ENCODE measurements around the gene PRKCB. TPM values are rescaled to one million over a fixed set of nuclear protein-coding genes. Genes with fewer than 3 reads are reported as not detected.

The PRKCB gene
- total and polyA plus RNA-seq, 7 donors: 0.13 to 1.5 (median 0.83) TPM

- intact Hi-C loops (cut with DNase I): no loop called here
These were observed 165.9 kb downstream of the PRKCB start for GRCh38 chr16:24001710-24002109.

DNA sequence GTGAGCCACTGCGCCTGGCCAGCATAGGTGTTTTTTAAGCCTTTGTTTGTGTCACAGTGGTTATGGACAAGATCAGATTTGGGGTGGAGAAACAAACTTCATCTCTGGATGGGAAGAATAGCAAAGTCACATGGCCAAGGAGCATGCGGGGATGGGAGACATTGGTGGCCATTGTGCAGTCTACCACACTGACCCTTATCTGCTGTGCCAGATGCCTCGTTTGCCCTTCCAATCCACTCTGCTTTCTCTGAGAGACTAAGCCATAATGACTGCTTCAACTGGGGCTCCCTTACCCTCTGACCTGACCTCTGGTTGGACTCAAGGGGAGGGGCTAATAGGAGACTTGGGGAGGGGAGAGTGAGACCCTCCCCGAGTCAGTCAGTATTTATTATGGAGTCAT lies 166.8 kb downstream of the PRKCB start:
- 76 to 79% (median 78%) methylated on average over 4 of the region's 4 CpGs for whole genome bisulfite sequencing, 3 donors
- intact Hi-C loops (cut with DNase I): no loop called here
- no peaks in the 10 kb centered on the region for H3K4me1 ChIP-seq
- H3K27me3 ChIP-seq (ENCODE audit: insufficient read depth in 3 of 3, low read length in 2 of 3): peaks cover 0 to 5% (median 3%) of the 10 kb centered on the region in 3 donors
- H3K9me3 ChIP-seq: no peaks in the 10 kb centered on the region
- no peak overlapping the region for H3K4me3 ChIP-seq
- H3K27ac ChIP-seq: no peak overlapping the region
- DNase-seq (no peak), ATAC-seq (no peak)
- TF ChIP-seq, protein P1, sequence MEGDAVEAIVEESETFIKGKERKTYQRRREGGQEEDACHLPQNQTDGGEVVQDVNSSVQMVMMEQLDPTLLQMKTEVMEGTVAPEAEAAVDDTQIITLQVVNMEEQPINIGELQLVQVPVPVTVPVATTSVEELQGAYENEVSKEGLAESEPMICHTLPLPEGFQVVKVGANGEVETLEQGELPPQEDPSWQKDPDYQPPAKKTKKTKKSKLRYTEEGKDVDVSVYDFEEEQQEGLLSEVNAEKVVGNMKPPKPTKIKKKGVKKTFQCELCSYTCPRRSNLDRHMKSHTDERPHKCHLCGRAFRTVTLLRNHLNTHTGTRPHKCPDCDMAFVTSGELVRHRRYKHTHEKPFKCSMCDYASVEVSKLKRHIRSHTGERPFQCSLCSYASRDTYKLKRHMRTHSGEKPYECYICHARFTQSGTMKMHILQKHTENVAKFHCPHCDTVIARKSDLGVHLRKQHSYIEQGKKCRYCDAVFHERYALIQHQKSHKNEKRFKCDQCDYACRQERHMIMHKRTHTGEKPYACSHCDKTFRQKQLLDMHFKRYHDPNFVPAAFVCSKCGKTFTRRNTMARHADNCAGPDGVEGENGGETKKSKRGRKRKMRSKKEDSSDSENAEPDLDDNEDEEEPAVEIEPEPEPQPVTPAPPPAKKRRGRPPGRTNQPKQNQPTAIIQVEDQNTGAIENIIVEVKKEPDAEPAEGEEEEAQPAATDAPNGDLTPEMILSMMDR (IDR thresholded peaks at IDR 0.05): no peak
- H3K36me3 ChIP-seq (ENCODE audit: insufficient read depth in 1 of 2, low read depth in 1 of 2): no peaks in the 10 kb centered on the region

More at GRCh38 chr16:24001710-24002109, 165.9 kb downstream of the PRKCB start:
- no peak for ATAC-seq
- H3K4me3 ChIP-seq: no peak overlapping the region
- no peak for DNase-seq
- no peaks in the 10 kb centered on the region for H3K9me3 ChIP-seq
- no peaks in the 10 kb centered on the region for H3K4me1 ChIP-seq
- H3K27ac ChIP-seq: no peak overlapping the region
- WGBS, 3 donors: 72 to 82% (median 82%) methylated on average over 1 of the region's 1 CpG
- TF ChIP-seq, protein P1 (IDR thresholded peaks at IDR 0.05): no peak
- no peaks in the 10 kb centered on the region for H3K36me3 ChIP-seq (ENCODE audit: insufficient read depth in 1 of 2, low read depth in 1 of 2)
- peaks cover 0 to 5% (median 3%) of the 10 kb centered on the region in 3 donors for H3K27me3 ChIP-seq (ENCODE audit: insufficient read depth in 3 of 3, low read length in 2 of 3)

GRCh38 chr16:24005577-24005976 lies 169.8 kb downstream of the PRKCB start:
- H3K27ac ChIP-seq: no peak overlapping the region
- no peaks in the 10 kb centered on the region for H3K9me3 ChIP-seq
- ATAC-seq: no peak
- no peaks in the 10 kb centered on the region for H3K4me1 ChIP-seq
- TF ChIP-seq, protein P1 (IDR thresholded peaks at IDR 0.05): no peak
- no peaks in the 10 kb centered on the region for H3K36me3 ChIP-seq (ENCODE audit: insufficient read depth in 1 of 2, low read depth in 1 of 2)
- H3K4me3 ChIP-seq: no peak overlapping the region
- intact Hi-C loops (cut with DNase I): no loop called here
- peaks cover 0 to 5% (median 3%) of the 10 kb centered on the region in 3 donors for H3K27me3 ChIP-seq (ENCODE audit: insufficient read depth in 3 of 3, low read length in 2 of 3)
- no peak for DNase-seq
- WGBS, 3 donors: 66 to 83% (median 74%) methylated on average over 6 of the region's 6 CpGs

DNA sequence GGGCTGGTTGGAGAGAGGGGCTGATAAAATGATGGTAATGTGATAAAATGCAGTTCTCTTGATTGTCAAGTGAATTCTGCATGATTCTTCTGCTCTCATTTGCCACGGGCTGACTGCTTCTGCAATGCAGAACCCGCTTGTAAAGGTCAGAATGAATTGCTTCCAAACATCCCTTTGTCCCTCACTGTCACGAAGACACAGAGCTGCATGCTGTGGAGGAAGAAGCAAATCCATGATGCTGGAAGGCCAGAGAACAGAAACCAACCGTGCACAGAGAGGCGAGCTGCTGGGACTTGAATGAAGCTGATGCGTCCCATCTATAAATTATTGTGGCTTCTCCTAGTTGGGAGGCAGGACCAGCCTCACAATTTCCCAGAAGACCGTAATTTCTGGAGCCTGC lies 171.6 kb downstream of the PRKCB start:
- no peak for ATAC-seq
- TF ChIP-seq, protein P1 (IDR thresholded peaks at IDR 0.05): no peak
- Histone ChIP-seq H3K4me3 (no peak overlapping the region), H3K27ac (no peak overlapping the region), H3K4me1 (no peaks in the 10 kb centered on the region), H3K27me3 (ENCODE audit: insufficient read depth in 3 of 3, low read length in 2 of 3) (peaks cover 0 to 5% (median 3%) of the 10 kb centered on the region in 3 donors), H3K9me3 (no peaks in the 10 kb centered on the region), H3K36me3 (ENCODE audit: insufficient read depth in 1 of 2, low read depth in 1 of 2) (no peaks in the 10 kb centered on the region)
- intact Hi-C loops (cut with DNase I): no loop called here
- WGBS, 3 donors: 64 to 74% (median 70%) methylated on average over 7 of the region's 7 CpGs
- no peak for DNase-seq

DNA sequence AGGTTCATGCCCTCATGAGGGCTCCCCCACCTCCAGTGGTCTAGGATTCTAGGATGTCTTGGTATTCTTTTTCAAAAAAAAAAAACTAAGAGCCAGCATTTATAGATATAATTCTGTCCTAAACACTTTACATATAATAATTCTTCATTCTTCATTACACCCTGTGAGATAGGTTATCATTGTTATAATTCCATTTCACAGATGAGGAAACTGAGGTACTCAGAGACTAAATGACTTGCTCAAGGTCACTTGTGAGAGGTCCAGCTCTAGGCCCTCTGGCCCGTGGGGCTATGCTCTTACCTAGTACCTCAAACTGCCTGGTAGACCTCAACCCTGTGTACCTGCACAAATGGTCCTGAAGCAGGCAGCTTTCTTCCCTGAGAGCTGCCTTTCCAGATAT lies 172.2 kb downstream of the PRKCB start:
- TF ChIP-seq, protein P1 (IDR thresholded peaks at IDR 0.05): no peak
- no peak overlapping the region for H3K27ac ChIP-seq
- no peaks in the 10 kb centered on the region for H3K36me3 ChIP-seq (ENCODE audit: insufficient read depth in 1 of 2, low read depth in 1 of 2)
- no peak for DNase-seq
- intact Hi-C loops (cut with DNase I): no loop called here
- 45 to 53% (median 48%) methylated on average over 1 of the region's 1 CpG for WGBS, 3 donors
- H3K4me1 ChIP-seq: no peaks in the 10 kb centered on the region
- H3K4me3 ChIP-seq: no peak overlapping the region
- no peaks in the 10 kb centered on the region for H3K9me3 ChIP-seq
- peaks cover 0 to 5% (median 3%) of the 10 kb centered on the region in 3 donors for H3K27me3 ChIP-seq (ENCODE audit: insufficient read depth in 3 of 3, low read length in 2 of 3)
- no peak for ATAC-seq
